ENCODE data around the gene ZW10.

ZW10 gene

GRCh38 chr11:113732092-113732491, 41.4 kb downstream of the ZW10 start:
- H3K36me3 ChIP-seq (replicated peaks in 1 of 2; ENCODE audit: control insufficient read depth in 2 of 2, insufficient read depth in 2 of 2, low read length in 2 of 2): peaks cover 8 to 59% of the 10 kb centered on the region in 2 donors
- no peaks in the 10 kb centered on the region for H3K27me3 ChIP-seq (ENCODE audit: control insufficient read depth in 3 of 3, insufficient read depth in 3 of 3, low read depth in 1 of 3, low read length in 3 of 3)
- DNase-seq (ENCODE audit: low spot score): no peak
- H4K8ac ChIP-seq (ENCODE audit: low read depth, low read length): no peak overlapping the region
- no peak overlapping the region for H3K4me3 ChIP-seq (ENCODE audit: low read length in 2 of 2)
- no peak overlapping the region for H2BK5ac ChIP-seq (ENCODE audit: low read length)
- no peak overlapping the region for H2BK15ac ChIP-seq (ENCODE audit: low read length)
- H2BK12ac ChIP-seq (ENCODE audit: low read length): no peak overlapping the region
- H4K91ac ChIP-seq (ENCODE audit: low read depth, low read length, poor library complexity): no peak overlapping the region
- no peak overlapping the region for H3K18ac ChIP-seq (ENCODE audit: low read length)
- no peak overlapping the region for H3K4me2 ChIP-seq (ENCODE audit: insufficient read depth, low read length, poor library complexity, severe bottlenecking)
- H3K79me1 ChIP-seq (ENCODE audit: low read depth, low read length): no peaks in the 10 kb centered on the region
- H2AFZ ChIP-seq (ENCODE audit: low read length): no peak overlapping the region
- H3K4me1 ChIP-seq (ENCODE audit: control insufficient read depth in 2 of 2, insufficient read depth in 1 of 2, low read depth in 1 of 2, low read length in 2 of 2): no peaks in the 10 kb centered on the region
- no peak overlapping the region for H3K9ac ChIP-seq (ENCODE audit: low read depth, low read length, poor library complexity)
- no peak overlapping the region for H2BK120ac ChIP-seq (ENCODE audit: low read depth, low read length)
- WGBS, 2 donors (ENCODE audit: extremely low coverage in 2 of 2, insufficient read length in 2 of 2, insufficient replicate concordance in 1 of 2): no CpG with 5 or more reads among the region's 5 CpGs
- H3K23ac ChIP-seq (ENCODE audit: low read depth, low read length, poor library complexity): no peak overlapping the region
- H2AK5ac ChIP-seq (ENCODE audit: low read depth, low read length): no peak overlapping the region
- H3K14ac ChIP-seq (ENCODE audit: low read length): no peak overlapping the region
- H3K4ac ChIP-seq (ENCODE audit: low read length): no peak overlapping the region
- no peaks in the 10 kb centered on the region for H3K9me3 ChIP-seq (replicated peaks in 1 of 2; ENCODE audit: control insufficient read depth in 2 of 2, insufficient read depth in 1 of 2, low read depth in 1 of 2, low read length in 2 of 2)
- no peak overlapping the region for H3K27ac ChIP-seq (replicated peaks; ENCODE audit: low read length)

- no peak overlapping the region for H3K14ac ChIP-seq (ENCODE audit: low read length)
- no peak overlapping the region for H4K8ac ChIP-seq (ENCODE audit: low read depth, low read length)
- H2BK12ac ChIP-seq (ENCODE audit: low read length): no peak overlapping the region
- H2BK5ac ChIP-seq (ENCODE audit: low read length): no peak overlapping the region
- H3K18ac ChIP-seq (ENCODE audit: low read length): no peak overlapping the region
- no peak overlapping the region for H3K23ac ChIP-seq (ENCODE audit: low read depth, low read length, poor library complexity)
- no peak overlapping the region for H3K4ac ChIP-seq (ENCODE audit: low read length)
- H3K27me3 ChIP-seq (ENCODE audit: control insufficient read depth in 3 of 3, insufficient read depth in 3 of 3, low read depth in 1 of 3, low read length in 3 of 3): no peaks in the 10 kb centered on the region
- H2AK5ac ChIP-seq (ENCODE audit: low read depth, low read length): no peak overlapping the region
- H2AFZ ChIP-seq (ENCODE audit: low read length): no peak overlapping the region
- H2BK120ac ChIP-seq (ENCODE audit: low read depth, low read length): no peak overlapping the region
- H3K4me2 ChIP-seq (ENCODE audit: insufficient read depth, low read length, poor library complexity, severe bottlenecking): no peak overlapping the region
- peak; percentile 41 for DNase-seq (ENCODE audit: low spot score)
- H3K4me1 ChIP-seq (ENCODE audit: control insufficient read depth in 2 of 2, insufficient read depth in 1 of 2, low read depth in 1 of 2, low read length in 2 of 2): no peaks in the 10 kb centered on the region
- H3K4me3 ChIP-seq (ENCODE audit: low read length in 2 of 2): no peak overlapping the region
- no CpG with 5 or more reads among the region's 4 CpGs for WGBS, 2 donors (ENCODE audit: extremely low coverage in 2 of 2, insufficient read length in 2 of 2, insufficient replicate concordance in 1 of 2)
- no peak overlapping the region for H4K91ac ChIP-seq (ENCODE audit: low read depth, low read length, poor library complexity)
- no peak overlapping the region for H3K27ac ChIP-seq (replicated peaks; ENCODE audit: low read length)
- H3K9me3 ChIP-seq (replicated peaks in 1 of 2; ENCODE audit: control insufficient read depth in 2 of 2, insufficient read depth in 1 of 2, low read depth in 1 of 2, low read length in 2 of 2): no peaks in the 10 kb centered on the region
- no peak overlapping the region for H3K9ac ChIP-seq (ENCODE audit: low read depth, low read length, poor library complexity)
- H2BK15ac ChIP-seq (ENCODE audit: low read length): no peak overlapping the region
- H3K36me3 ChIP-seq (replicated peaks in 1 of 2; ENCODE audit: control insufficient read depth in 2 of 2, insufficient read depth in 2 of 2, low read length in 2 of 2): peaks cover 3 to 49% of the 10 kb centered on the region in 2 donors
- no peaks in the 10 kb centered on the region for H3K79me1 ChIP-seq (ENCODE audit: low read depth, low read length)
Measured at GRCh38 chr11:113730887-113731726, 42.4 kb downstream of the ZW10 start.

GRCh38 chr11:113729456-113729855, 44.0 kb downstream of the ZW10 start:
- H2AFZ ChIP-seq (ENCODE audit: low read length): no peak overlapping the region
- no peak overlapping the region for H3K23ac ChIP-seq (ENCODE audit: low read depth, low read length, poor library complexity)
- no peak overlapping the region for H3K27ac ChIP-seq (replicated peaks; ENCODE audit: low read length)
- DNase-seq (ENCODE audit: low spot score): no peak
- no peak overlapping the region for H2BK12ac ChIP-seq (ENCODE audit: low read length)
- no peak overlapping the region for H2BK120ac ChIP-seq (ENCODE audit: low read depth, low read length)
- no peaks in the 10 kb centered on the region for H3K79me1 ChIP-seq (ENCODE audit: low read depth, low read length)
- H3K27me3 ChIP-seq (ENCODE audit: control insufficient read depth in 3 of 3, insufficient read depth in 3 of 3, low read depth in 1 of 3, low read length in 3 of 3): no peaks in the 10 kb centered on the region
- H3K14ac ChIP-seq (ENCODE audit: low read length): no peak overlapping the region
- no peak overlapping the region for H3K4ac ChIP-seq (ENCODE audit: low read length)
- H4K8ac ChIP-seq (ENCODE audit: low read depth, low read length): no peak overlapping the region
- H3K4me1 ChIP-seq (ENCODE audit: control insufficient read depth in 2 of 2, insufficient read depth in 1 of 2, low read depth in 1 of 2, low read length in 2 of 2): no peaks in the 10 kb centered on the region
- H2BK5ac ChIP-seq (ENCODE audit: low read length): no peak overlapping the region
- H4K91ac ChIP-seq (ENCODE audit: low read depth, low read length, poor library complexity): no peak overlapping the region
- H2BK15ac ChIP-seq (ENCODE audit: low read length): no peak overlapping the region
- no peak overlapping the region for H3K4me2 ChIP-seq (ENCODE audit: insufficient read depth, low read length, poor library complexity, severe bottlenecking)
- no peak overlapping the region for H2AK5ac ChIP-seq (ENCODE audit: low read depth, low read length)
- no peak overlapping the region for H3K9ac ChIP-seq (ENCODE audit: low read depth, low read length, poor library complexity)
- no peak overlapping the region for H3K4me3 ChIP-seq (ENCODE audit: low read length in 2 of 2)
- 100% methylated on average over 1 of the region's 5 CpGs; no CpG with 5 or more reads in 1 of the 2 donors for whole genome bisulfite sequencing, 2 donors (ENCODE audit: extremely low coverage in 2 of 2, insufficient read length in 2 of 2, insufficient replicate concordance in 1 of 2)
- no peaks in the 10 kb centered on the region for H3K9me3 ChIP-seq (replicated peaks in 1 of 2; ENCODE audit: control insufficient read depth in 2 of 2, insufficient read depth in 1 of 2, low read depth in 1 of 2, low read length in 2 of 2)
- H3K36me3 ChIP-seq (replicated peaks in 1 of 2; ENCODE audit: control insufficient read depth in 2 of 2, insufficient read depth in 2 of 2, low read length in 2 of 2): peaks cover 0 to 33% of the 10 kb centered on the region in 2 donors
- no peak overlapping the region for H3K18ac ChIP-seq (ENCODE audit: low read length)

DNA sequence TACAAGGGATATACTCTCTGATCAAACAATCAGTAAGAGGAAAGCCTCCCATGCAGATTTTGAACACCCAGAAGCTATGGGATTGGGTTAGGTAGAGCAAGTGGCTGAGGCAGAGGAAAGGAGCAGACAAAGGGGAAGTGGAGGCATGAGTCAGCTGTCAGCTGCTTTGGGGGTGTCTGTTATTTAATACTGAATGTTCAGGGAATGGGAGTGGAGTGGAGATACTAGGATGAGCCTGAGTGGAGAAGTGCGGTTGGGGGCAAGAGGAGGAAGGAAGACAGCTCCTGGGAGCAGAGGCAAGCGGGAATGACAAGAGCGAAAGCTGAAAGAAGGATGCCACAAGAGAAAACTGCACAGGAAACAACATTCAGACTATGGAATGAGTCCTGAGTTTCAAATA, 44.7 kb downstream of the ZW10 start:
- H2BK120ac ChIP-seq (ENCODE audit: low read depth, low read length): no peak overlapping the region
- H3K4me1 ChIP-seq (ENCODE audit: control insufficient read depth in 2 of 2, insufficient read depth in 1 of 2, low read depth in 1 of 2, low read length in 2 of 2): no peaks in the 10 kb centered on the region
- no peaks in the 10 kb centered on the region for H3K27me3 ChIP-seq (ENCODE audit: control insufficient read depth in 3 of 3, insufficient read depth in 3 of 3, low read depth in 1 of 3, low read length in 3 of 3)
- H2BK5ac ChIP-seq (ENCODE audit: low read length): no peak overlapping the region
- no peak overlapping the region for H3K4ac ChIP-seq (ENCODE audit: low read length)
- H3K36me3 ChIP-seq (replicated peaks in 1 of 2; ENCODE audit: control insufficient read depth in 2 of 2, insufficient read depth in 2 of 2, low read length in 2 of 2): peaks cover 0 to 26% of the 10 kb centered on the region in 2 donors
- H3K4me3 ChIP-seq (ENCODE audit: low read length in 2 of 2): no peak overlapping the region
- no peak overlapping the region for H3K27ac ChIP-seq (replicated peaks; ENCODE audit: low read length)
- no peak overlapping the region for H4K91ac ChIP-seq (ENCODE audit: low read depth, low read length, poor library complexity)
- H3K79me1 ChIP-seq (ENCODE audit: low read depth, low read length): no peaks in the 10 kb centered on the region
- no peak overlapping the region for H3K9ac ChIP-seq (ENCODE audit: low read depth, low read length, poor library complexity)
- WGBS, 2 donors (ENCODE audit: extremely low coverage in 2 of 2, insufficient read length in 2 of 2, insufficient replicate concordance in 1 of 2): no CpG with 5 or more reads among the region's 3 CpGs
- H3K4me2 ChIP-seq (ENCODE audit: insufficient read depth, low read length, poor library complexity, severe bottlenecking): no peak overlapping the region
- no peaks in the 10 kb centered on the region for H3K9me3 ChIP-seq (replicated peaks in 1 of 2; ENCODE audit: control insufficient read depth in 2 of 2, insufficient read depth in 1 of 2, low read depth in 1 of 2, low read length in 2 of 2)
- no peak overlapping the region for H3K14ac ChIP-seq (ENCODE audit: low read length)
- DNase-seq (ENCODE audit: low spot score): no peak
- H2BK15ac ChIP-seq (ENCODE audit: low read length): no peak overlapping the region
- H3K23ac ChIP-seq (ENCODE audit: low read depth, low read length, poor library complexity): no peak overlapping the region
- H4K8ac ChIP-seq (ENCODE audit: low read depth, low read length): no peak overlapping the region
- no peak overlapping the region for H3K18ac ChIP-seq (ENCODE audit: low read length)
- H2AK5ac ChIP-seq (ENCODE audit: low read depth, low read length): no peak overlapping the region
- no peak overlapping the region for H2AFZ ChIP-seq (ENCODE audit: low read length)
- H2BK12ac ChIP-seq (ENCODE audit: low read length): no peak overlapping the region

All from neuronal stem cell (in vitro differentiated cells).